Suprapubic skin (tissue), 4 donors: ENCODE measurements around the gene GALNT12. TPM values are rescaled to one million over a fixed set of nuclear protein-coding genes. Genes with fewer than 3 reads are reported as not detected.

Experiments
- DNase-seq, 2 donors: peaks; one replicate each; pipeline ENCODE4 v3.0.0-alpha.2; 2019; ENCODE audit warnings: low spot score in 2 of 2
- H3K27ac ChIP-seq: fragments of 200-600 bp; sonication (generic); one replicate; pipeline ENCODE4 v1.5.1; 2019
- H3K27me3 ChIP-seq: fragments of 200-600 bp; sonication (generic); one replicate; pipeline ENCODE4 v1.5.1; 2019
- H3K36me3 ChIP-seq: fragments of 200-600 bp; sonication (generic); one replicate; pipeline ENCODE4 v1.5.1; 2019
- H3K4me1 ChIP-seq: fragments of 200-600 bp; sonication (generic); one replicate; pipeline ENCODE4 v1.5.1; 2019
- H3K4me3 ChIP-seq: fragments of 200-600 bp; sonication (generic); one replicate; pipeline ENCODE4 v1.5.1; 2019; ENCODE audit warnings: mild to moderate bottlenecking
- H3K9me3 ChIP-seq: fragments of 200-600 bp; sonication (generic); one replicate; pipeline ENCODE4 v1.5.1; 2019
- CTCF ChIP-seq, 2 donors: fragments of 200-600 bp in 1 of 2; fragments of 450-650 bp in 1 of 2; sonication (generic) in 1 of 2; IDR thresholded peaks; one replicate each; pipeline ENCODE4 v1.5.1; 2016 to 2019; ENCODE audit warnings: antibody characterized with exemption in 2 of 2, mild to moderate bottlenecking in 1 of 2, moderate library complexity in 1 of 2
- EP300 ChIP-seq: sonication (generic); formaldehyde crosslinking; IDR thresholded peaks from one replicate; pipeline ENCODE4 v1.6.1; 2017; ENCODE audit warnings: antibody characterized with exemption
- POLR2A ChIP-seq, 2 donors: fragments of 450-650 bp; IDR thresholded peaks; one replicate each; pipeline ENCODE4 v1.6.1; 2017; ENCODE audit warnings: antibody characterized with exemption in 2 of 2, mild to moderate bottlenecking in 2 of 2, moderate library complexity in 2 of 2
- POLR2AphosphoS5 ChIP-seq, 3 donors: sonication (generic); formaldehyde crosslinking; IDR thresholded peaks; one replicate each; pipeline ENCODE4 v1.6.1; 2017; ENCODE audit warnings: antibody characterized with exemption in 3 of 3
- WGBS: methylation state at CpG from one replicate; pipeline ENCODE4 v1.1.5; 2018; 5-methylcytosine and 5-hydroxymethylcytosine counted together
- total RNA-seq, 4 donors: library from RNA; depleted of rRNA; stranded (reverse); fragments of >200 nt; gene quantifications; one replicate each; pipeline ENCODE4 v1.1.0, GENCODE V29; 2016

The GALNT12 gene
- total RNA-seq, 4 donors from 2014 or later, result 1.4 to 8.0 (median 5.5) TPM

DNA sequence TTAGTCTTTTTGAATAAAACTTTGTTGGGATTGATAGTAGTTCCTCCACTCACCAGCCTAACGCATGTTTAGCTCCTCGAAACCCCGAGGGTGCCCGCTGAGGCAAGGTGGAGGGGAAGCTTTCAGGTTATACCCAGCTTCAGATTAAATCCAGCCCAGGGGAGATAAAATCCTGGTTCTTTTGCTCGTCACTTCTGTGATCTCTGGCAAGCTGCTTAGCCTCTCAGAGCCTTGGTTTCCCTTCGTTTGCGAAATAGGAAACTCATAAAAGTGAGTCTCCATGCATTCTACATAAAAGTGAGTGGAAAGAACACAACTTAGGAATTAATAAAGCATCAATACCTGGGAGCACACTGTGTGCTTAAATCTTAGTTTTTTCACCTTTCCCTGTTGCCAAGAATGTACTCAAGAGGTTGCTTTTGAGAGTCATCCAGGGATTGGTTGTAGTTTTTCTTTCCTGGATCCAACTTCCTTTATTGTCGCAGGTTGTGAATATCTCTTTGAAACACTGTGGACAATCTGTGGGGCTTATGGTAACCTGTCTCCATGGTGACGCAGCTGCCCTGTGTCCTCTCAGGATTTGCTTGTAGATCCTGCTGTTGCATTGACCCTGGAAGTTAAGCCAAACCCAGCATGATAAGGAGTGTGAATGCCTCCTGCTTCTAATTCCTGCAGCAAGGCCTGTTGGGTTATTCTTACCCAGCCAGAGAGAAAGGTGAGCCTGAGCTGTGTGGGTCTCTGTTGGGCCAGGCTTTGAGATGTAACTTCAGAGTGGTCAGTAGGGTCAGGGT, 2.0 kb downstream of the GALNT12 start:
- peaks cover 49% of the 10 kb centered on the region for H3K4me1 ChIP-seq
- H3K36me3 ChIP-seq, result no peaks in the 10 kb centered on the region
- TF ChIP-seq POLR2A (IDR thresholded peaks at IDR 0.05) (no peak), CTCF (IDR thresholded peaks at IDR 0.05) (no peak), POLR2AphosphoS5 (IDR thresholded peaks at IDR 0.05) (no peak), EP300 (no peak)
- H3K9me3 ChIP-seq, result no peaks in the 10 kb centered on the region
- peak in 1 of 2 donors; percentile 46 for DNase-seq
- WGBS, result 86% methylated on average over 9 of the region's 9 CpGs
- peak overlapping the region; percentile 30 for H3K27ac ChIP-seq
- H3K27me3 ChIP-seq, result peaks cover 15% of the 10 kb centered on the region
- H3K4me3 ChIP-seq, result no peak overlapping the region

- Histone ChIP-seq H3K4me1 (peaks cover 43% of the 10 kb centered on the region), H3K27ac (peak overlapping the region; percentile 30)
- WGBS, result 78% methylated on average over 3 of the region's 3 CpGs
These were observed 2.8 kb downstream of the GALNT12 start for GRCh38 chr9:98810102-98810842.

GRCh38 chr9:98811051-98811650, 3.7 kb downstream of the GALNT12 start:
- Histone ChIP-seq H3K4me1 (peaks cover 34% of the 10 kb centered on the region), H3K27ac (peak overlapping the region; percentile 26)

More at GRCh38 chr9:98810102-98810842, 2.8 kb downstream of the GALNT12 start:
- no peaks in the 10 kb centered on the region for H3K36me3 ChIP-seq
- H3K4me3 ChIP-seq, result no peak overlapping the region
- peaks cover 15% of the 10 kb centered on the region for H3K27me3 ChIP-seq
- no peaks in the 10 kb centered on the region for H3K9me3 ChIP-seq
- DNase-seq, result no peak
- TF ChIP-seq CTCF (IDR thresholded peaks at IDR 0.05) (no peak), EP300 (no peak), POLR2AphosphoS5 (IDR thresholded peaks at IDR 0.05) (no peak), POLR2A (IDR thresholded peaks at IDR 0.05) (no peak)

GRCh38 chr9:98815391-98815951, 8.0 kb downstream of the GALNT12 start:
- 87% methylated on average over 6 of the region's 6 CpGs for WGBS
- no peaks in the 10 kb centered on the region for H3K9me3 ChIP-seq
- TF ChIP-seq EP300 (no peak), POLR2AphosphoS5 (IDR thresholded peaks at IDR 0.05) (no peak), POLR2A (IDR thresholded peaks at IDR 0.05) (no peak), CTCF (IDR thresholded peaks at IDR 0.05) (no peak)
- no peak for DNase-seq
- H3K27ac ChIP-seq, result no peak overlapping the region
- no peaks in the 10 kb centered on the region for H3K36me3 ChIP-seq
- H3K27me3 ChIP-seq, result no peaks in the 10 kb centered on the region
- H3K4me3 ChIP-seq, result no peak overlapping the region
- no peaks in the 10 kb centered on the region for H3K4me1 ChIP-seq

More at GRCh38 chr9:98811051-98811650, 3.7 kb downstream of the GALNT12 start:
- 63% methylated on average over 2 of the region's 2 CpGs for WGBS
- DNase-seq, result peak in 1 of 2 donors; percentile 45
- Histone ChIP-seq H3K9me3 (no peaks in the 10 kb centered on the region), H3K27me3 (peaks cover 15% of the 10 kb centered on the region), H3K36me3 (no peaks in the 10 kb centered on the region), H3K4me3 (no peak overlapping the region)
- TF ChIP-seq EP300 (no peak), POLR2A (IDR thresholded peaks at IDR 0.05) (no peak), POLR2AphosphoS5 (IDR thresholded peaks at IDR 0.05) (no peak)

- Histone ChIP-seq H3K4me1 (no peaks in the 10 kb centered on the region), H3K36me3 (no peaks in the 10 kb centered on the region), H3K4me3 (no peak overlapping the region), H3K27ac (no peak overlapping the region), H3K9me3 (no peaks in the 10 kb centered on the region), H3K27me3 (no peaks in the 10 kb centered on the region)
- WGBS, result 73% methylated on average over 2 of the region's 2 CpGs
- no peak for DNase-seq
- TF ChIP-seq EP300 (no peak), POLR2A (IDR thresholded peaks at IDR 0.05) (no peak), POLR2AphosphoS5 (IDR thresholded peaks at IDR 0.05) (no peak), CTCF (IDR thresholded peaks at IDR 0.05) (no peak)
These were observed 11.3 kb downstream of the GALNT12 start for GRCh38 chr9:98818764-98819163.
